ENCODE measurements around the gene GIPC2. TPM values are rescaled to one million over a fixed set of nuclear protein-coding genes. Genes with fewer than 3 reads are reported as not detected.

The GIPC2 gene
- total RNA-seq, 4 donors from 2014 or later, result 3.0 to 12.3 (median 6.4) TPM

DNA sequence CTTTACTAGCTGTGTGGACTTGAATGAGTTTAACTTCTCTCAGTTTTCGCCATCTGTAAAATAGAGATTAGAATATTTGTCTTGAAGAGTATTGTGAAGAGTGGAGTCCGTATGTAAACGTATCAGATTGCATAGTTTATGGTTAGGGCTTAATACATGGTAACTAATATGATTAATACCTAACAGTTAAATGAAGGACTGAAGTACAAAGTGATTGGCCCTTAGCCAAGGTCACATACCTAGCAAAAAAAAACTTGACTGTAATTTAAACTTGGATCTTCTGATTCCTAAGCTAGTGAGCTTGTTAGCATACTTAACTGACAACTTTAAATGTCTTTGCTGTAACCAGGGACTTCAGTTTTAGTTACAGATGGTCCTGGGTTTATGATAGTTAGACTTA, 1.9 kb downstream of the GIPC2 start:
- intact Hi-C loops (cut with DNase I; ENCODE audit: low total_unique reads), result no loop called here
- WGBS, 2 donors, result 59% methylated on average over 3 of the region's 3 CpGs
- DNase-seq (ENCODE audit: low spot score in 2 of 2), result no peak
- no peak overlapping the region for H3K4me3 ChIP-seq (ENCODE audit: low read depth, poor library complexity, severe bottlenecking)
- no peak for TF ChIP-seq POLR2A (IDR thresholded peaks at IDR 0.05)
- TF ChIP-seq, protein P1, sequence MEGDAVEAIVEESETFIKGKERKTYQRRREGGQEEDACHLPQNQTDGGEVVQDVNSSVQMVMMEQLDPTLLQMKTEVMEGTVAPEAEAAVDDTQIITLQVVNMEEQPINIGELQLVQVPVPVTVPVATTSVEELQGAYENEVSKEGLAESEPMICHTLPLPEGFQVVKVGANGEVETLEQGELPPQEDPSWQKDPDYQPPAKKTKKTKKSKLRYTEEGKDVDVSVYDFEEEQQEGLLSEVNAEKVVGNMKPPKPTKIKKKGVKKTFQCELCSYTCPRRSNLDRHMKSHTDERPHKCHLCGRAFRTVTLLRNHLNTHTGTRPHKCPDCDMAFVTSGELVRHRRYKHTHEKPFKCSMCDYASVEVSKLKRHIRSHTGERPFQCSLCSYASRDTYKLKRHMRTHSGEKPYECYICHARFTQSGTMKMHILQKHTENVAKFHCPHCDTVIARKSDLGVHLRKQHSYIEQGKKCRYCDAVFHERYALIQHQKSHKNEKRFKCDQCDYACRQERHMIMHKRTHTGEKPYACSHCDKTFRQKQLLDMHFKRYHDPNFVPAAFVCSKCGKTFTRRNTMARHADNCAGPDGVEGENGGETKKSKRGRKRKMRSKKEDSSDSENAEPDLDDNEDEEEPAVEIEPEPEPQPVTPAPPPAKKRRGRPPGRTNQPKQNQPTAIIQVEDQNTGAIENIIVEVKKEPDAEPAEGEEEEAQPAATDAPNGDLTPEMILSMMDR (IDR thresholded peaks at IDR 0.05), result no peak

DNA sequence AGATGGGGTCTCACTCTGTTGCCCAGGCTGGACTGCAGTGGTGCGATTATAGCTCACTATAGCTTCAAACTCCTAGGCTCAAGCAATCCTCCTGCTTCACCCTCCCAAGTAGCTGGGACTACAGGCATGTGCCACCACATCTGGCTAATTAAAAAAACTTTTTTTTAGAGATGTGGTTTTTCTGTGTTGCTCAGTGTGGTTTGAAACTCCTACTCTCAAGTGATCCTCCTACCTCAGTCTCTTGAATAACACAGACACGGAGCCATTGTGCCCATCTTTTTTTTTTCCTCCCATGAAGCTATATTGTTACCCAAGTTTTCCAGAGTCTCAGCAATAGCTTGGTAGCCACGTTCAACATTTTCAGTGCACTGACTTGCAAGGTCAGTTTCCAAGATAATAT, 2.7 kb downstream of the GIPC2 start:
- 88 to 90% methylated on average over 3 of the region's 3 CpGs for WGBS, 2 donors
- intact Hi-C loops (cut with DNase I; ENCODE audit: low total_unique reads), result no loop called here
- DNase-seq (ENCODE audit: low spot score in 2 of 2), result no peak
- H3K4me3 ChIP-seq (ENCODE audit: low read depth, poor library complexity, severe bottlenecking), result no peak overlapping the region
- TF ChIP-seq, protein P1 (IDR thresholded peaks at IDR 0.05), result no peak
- TF ChIP-seq POLR2A (IDR thresholded peaks at IDR 0.05), result no peak

DNA sequence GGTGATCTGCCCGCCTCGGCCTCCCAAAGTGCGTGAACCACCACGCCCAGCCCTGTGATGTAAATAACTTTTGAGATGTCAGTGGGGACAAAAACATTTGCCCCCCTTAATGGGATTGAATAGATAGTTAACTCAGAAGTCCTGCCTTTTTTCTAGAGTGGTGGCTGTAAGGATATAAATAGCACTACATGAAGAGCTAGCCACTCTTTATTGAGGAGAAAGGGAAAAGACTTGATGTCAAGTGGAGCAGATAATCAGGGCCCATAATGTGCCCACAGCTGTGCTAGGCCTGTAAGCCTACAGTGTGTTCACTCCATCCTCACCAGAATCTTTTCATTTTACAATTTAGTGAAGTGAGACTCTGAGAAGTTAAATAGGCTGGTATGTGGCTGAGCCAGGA, 3.6 kb downstream of the GIPC2 start:
- WGBS, 2 donors, result 83 to 99% methylated on average over 4 of the region's 4 CpGs
- no peak overlapping the region for H3K4me3 ChIP-seq (ENCODE audit: low read depth, poor library complexity, severe bottlenecking)
- no peak for DNase-seq (ENCODE audit: low spot score in 2 of 2)
- intact Hi-C loops (cut with DNase I; ENCODE audit: low total_unique reads), result no loop called here
- TF ChIP-seq POLR2A (IDR thresholded peaks at IDR 0.05), result no peak
- TF ChIP-seq, protein P1 (IDR thresholded peaks at IDR 0.05), result no peak

DNA sequence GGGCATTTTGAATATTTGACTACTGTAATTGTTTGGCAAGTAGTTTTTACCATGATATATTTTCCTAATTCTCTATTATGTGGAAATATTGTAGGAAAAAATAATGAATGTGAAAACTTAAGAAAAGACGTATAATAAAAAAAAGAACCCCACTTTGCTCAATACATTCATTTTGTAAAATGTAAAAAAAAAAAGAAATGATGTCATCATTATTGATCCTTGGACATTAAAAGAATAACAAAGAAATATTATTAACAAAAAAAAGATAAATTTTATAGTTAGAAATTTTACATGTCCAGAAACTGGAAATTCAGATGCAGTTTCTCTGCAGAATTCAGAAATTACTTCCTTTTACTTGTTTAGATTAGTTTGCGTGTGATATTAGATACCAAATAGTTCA, 5.2 kb downstream of the GIPC2 start:
- WGBS, 2 donors, result 96% methylated on average over 2 of the region's 2 CpGs
- H3K4me3 ChIP-seq (ENCODE audit: low read depth, poor library complexity, severe bottlenecking), result no peak overlapping the region
- intact Hi-C loops (cut with DNase I; ENCODE audit: low total_unique reads), result no loop called here
- no peak for DNase-seq (ENCODE audit: low spot score in 2 of 2)
- no peak for TF ChIP-seq POLR2A (IDR thresholded peaks at IDR 0.05)
- TF ChIP-seq, protein P1 (IDR thresholded peaks at IDR 0.05), result no peak

DNA sequence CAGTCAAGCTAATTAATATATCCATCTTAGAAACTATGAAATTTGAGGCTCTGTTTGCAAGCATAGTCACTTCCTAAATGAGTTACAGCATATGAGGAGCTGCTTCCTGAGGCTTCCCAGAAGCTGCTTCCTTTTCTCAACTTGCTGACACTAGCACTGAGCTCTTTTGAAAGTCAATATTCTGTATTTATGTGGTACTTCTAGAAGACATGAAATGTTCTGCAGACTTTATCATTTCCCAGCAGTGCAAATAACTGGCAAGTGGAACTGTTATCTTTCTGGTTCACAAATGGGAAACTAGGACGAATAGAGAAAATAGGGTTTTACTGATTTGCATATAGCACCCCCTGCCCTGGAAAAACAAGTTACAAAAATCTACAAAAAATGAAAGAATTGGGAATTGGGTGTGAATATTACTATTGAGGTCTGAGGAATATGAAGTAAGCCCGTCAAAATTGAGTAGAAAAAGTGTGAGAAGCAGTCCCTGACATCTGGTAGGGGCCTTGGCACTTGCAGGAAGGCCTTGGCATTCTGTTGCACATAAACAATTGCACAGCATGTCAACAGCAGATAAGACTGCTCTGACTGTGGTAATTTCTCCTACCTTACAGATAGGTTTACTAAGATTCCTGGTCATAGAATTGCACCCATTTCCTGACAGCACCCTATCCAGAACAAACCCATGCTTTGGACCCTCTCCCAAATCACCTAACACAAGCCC, 7.1 kb downstream of the GIPC2 start:
- no peak for DNase-seq (ENCODE audit: low spot score in 2 of 2)
- intact Hi-C loops (cut with DNase I; ENCODE audit: low total_unique reads), result no loop called here
- TF ChIP-seq, protein P1 (IDR thresholded peaks at IDR 0.05), result no peak
- no peak for TF ChIP-seq POLR2A (IDR thresholded peaks at IDR 0.05)
- 62 to 76% methylated on average over 2 of the region's 2 CpGs for WGBS, 2 donors
- H3K4me3 ChIP-seq (ENCODE audit: low read depth, poor library complexity, severe bottlenecking), result no peak overlapping the region

DNA sequence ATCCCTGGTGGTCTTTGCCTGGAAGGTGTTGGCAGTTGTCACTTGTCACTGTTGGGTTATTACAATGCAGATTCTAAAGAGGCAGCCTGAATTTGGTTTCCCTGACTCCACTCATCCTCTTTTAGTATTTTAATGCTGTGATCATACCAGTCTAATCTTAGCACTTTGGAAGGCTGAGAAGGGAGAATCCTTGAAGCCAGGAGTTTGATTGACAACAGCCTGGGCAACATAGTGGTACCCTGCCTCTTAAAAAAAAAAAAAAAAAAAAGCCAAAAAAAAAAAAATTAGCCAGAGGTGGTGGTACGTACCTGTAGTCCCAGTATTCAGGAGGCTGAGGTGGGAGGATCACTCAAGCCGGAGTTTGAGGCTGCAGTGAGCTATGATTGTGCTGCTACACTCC, 7.7 kb downstream of the GIPC2 start:
- DNase-seq (ENCODE audit: low spot score in 2 of 2), result no peak
- no peak overlapping the region for H3K4me3 ChIP-seq (ENCODE audit: low read depth, poor library complexity, severe bottlenecking)
- WGBS, 2 donors, result 94 to 100% methylated on average over 2 of the region's 2 CpGs
- TF ChIP-seq POLR2A (IDR thresholded peaks at IDR 0.05), result no peak
- TF ChIP-seq, protein P1 (IDR thresholded peaks at IDR 0.05), result no peak
- intact Hi-C loops (cut with DNase I; ENCODE audit: low total_unique reads), result no loop called here

Measured in lower leg skin (tissue), 4 donors.